GM12878 (cell line): Measurements from ENCODE around the gene OSER1. TPM values are rescaled to one million over a fixed set of nuclear protein-coding genes. Genes with fewer than 3 reads are reported as not detected.

ENCODE experiments used
- FOXK2 ChIP-seq: fragments of 450-650 bp; IDR thresholded peaks from 2 replicates; pipeline ENCODE4 v1.6.1; 2017; ENCODE audit warnings: mild to moderate bottlenecking, moderate library complexity
- NR2C1 ChIP-seq: fragments of 450-650 bp; IDR thresholded peaks from 2 replicates; pipeline ENCODE4 v1.6.1; 2017; ENCODE audit warnings: antibody characterized with exemption, mild to moderate bottlenecking, moderate library complexity
- SUZ12 ChIP-seq: fragments of 200-600 bp; sonication (generic); IDR thresholded peaks from one replicate; pipeline ENCODE4 v1.6.1; 2018; ENCODE audit warnings: antibody characterized with exemption, mild to moderate bottlenecking; ENCODE audit not compliant: unreplicated experiment
- TCF12 ChIP-seq: IDR thresholded peaks from 2 replicates; pipeline ENCODE4 v1.6.1; 2011; ENCODE audit warnings: low read depth, mild to moderate bottlenecking, low read length
- WRNIP1 ChIP-seq: IDR thresholded peaks from 2 replicates; pipeline ENCODE4 v1.6.1; 2011; ENCODE audit warnings: low read depth, low read length, improper control_type of control experiment, borderline replicate concordance
- ZNF384 ChIP-seq: IDR thresholded peaks from 2 replicates; pipeline ENCODE4 v1.6.1; 2012; ENCODE audit warnings: low read depth, mild to moderate bottlenecking, low read length, improper control_type of control experiment, borderline replicate concordance
- polyA plus RNA-seq, 11 experiments: library from polyadenylated mRNA; depleted of rRNA in 4 of 11; unstranded in 6 of 11; stranded (reverse) in 5 of 11; fragments of >200 nt; fragmentation: Nextera tagmentation in 4 of 11; fragmentation: Illumina TruSeq in 1 of 11; extraction: Ambion mirVana in 4 of 11; extraction: Trizol in 1 of 11; gene quantifications; 1 replicate in 1 of 11; 2 replicates in 10 of 11; pipeline versions ENCODE4 v1.2.1 to v1.2.3, GENCODE V29; 2011 to 2016; ENCODE audit warnings: inconsistent platforms in 2 of 11, missing spikeins in 2 of 11, low read depth in 1 of 11
- total RNA-seq, 4 experiments: library from RNA; depleted of rRNA in 3 of 4; stranded (reverse); fragments of >200 nt in 3 of 4; fragmentation: Illumina TruSeq in 1 of 4; extraction: Trizol in 1 of 4; gene quantifications; 2 replicates each; pipeline versions ENCODE4 v1.2.1 to v1.2.3, GENCODE V29; 2013 to 2021
- TF ChIP-seq, protein P1 (sequence below): fragments of 450-650 bp; formaldehyde crosslinking; IDR thresholded peaks from 2 replicates; pipeline ENCODE4 v1.5.0; 2022; ENCODE audit warnings: mild to moderate bottlenecking, missing genetic modification characterization
- TF ChIP-seq, protein P2 (sequence below): IDR thresholded peaks from 2 replicates; pipeline ENCODE4 v1.6.1; 2011; ENCODE audit warnings: borderline replicate concordance, low read depth, mild to moderate bottlenecking, moderate library complexity, mixed read lengths, low read length; ENCODE audit not compliant: insufficient read depth; ENCODE audit errors: extremely low read length
- TF ChIP-seq, protein P3 (sequence below): fragments of 450-650 bp; IDR thresholded peaks from 2 replicates; pipeline ENCODE4 v1.6.1; 2017; ENCODE audit warnings: mild to moderate bottlenecking, low read depth, inconsistent platforms; ENCODE audit not compliant: poor library complexity, severe bottlenecking
- TF ChIP-seq, protein P4 (sequence below): fragments of 450-650 bp; IDR thresholded peaks from 2 replicates; pipeline ENCODE4 v1.6.1; 2018; ENCODE audit warnings: mild to moderate bottlenecking, low read depth, moderate library complexity; ENCODE audit not compliant: partially characterized antibody
- TF ChIP-seq, protein P5 (sequence below): fragments of 450-650 bp; IDR thresholded peaks from 2 replicates; pipeline ENCODE4 v1.6.1; 2016; ENCODE audit warnings: mild to moderate bottlenecking, moderate library complexity, borderline replicate concordance

The OSER1 gene
- total and polyA plus RNA-seq, 10 of the 15 experiments (the other 5 are each of a cell fraction or from before 2014, with no cell fraction given), result 19.3 to 63.8 (median 28.4) TPM

DNA sequence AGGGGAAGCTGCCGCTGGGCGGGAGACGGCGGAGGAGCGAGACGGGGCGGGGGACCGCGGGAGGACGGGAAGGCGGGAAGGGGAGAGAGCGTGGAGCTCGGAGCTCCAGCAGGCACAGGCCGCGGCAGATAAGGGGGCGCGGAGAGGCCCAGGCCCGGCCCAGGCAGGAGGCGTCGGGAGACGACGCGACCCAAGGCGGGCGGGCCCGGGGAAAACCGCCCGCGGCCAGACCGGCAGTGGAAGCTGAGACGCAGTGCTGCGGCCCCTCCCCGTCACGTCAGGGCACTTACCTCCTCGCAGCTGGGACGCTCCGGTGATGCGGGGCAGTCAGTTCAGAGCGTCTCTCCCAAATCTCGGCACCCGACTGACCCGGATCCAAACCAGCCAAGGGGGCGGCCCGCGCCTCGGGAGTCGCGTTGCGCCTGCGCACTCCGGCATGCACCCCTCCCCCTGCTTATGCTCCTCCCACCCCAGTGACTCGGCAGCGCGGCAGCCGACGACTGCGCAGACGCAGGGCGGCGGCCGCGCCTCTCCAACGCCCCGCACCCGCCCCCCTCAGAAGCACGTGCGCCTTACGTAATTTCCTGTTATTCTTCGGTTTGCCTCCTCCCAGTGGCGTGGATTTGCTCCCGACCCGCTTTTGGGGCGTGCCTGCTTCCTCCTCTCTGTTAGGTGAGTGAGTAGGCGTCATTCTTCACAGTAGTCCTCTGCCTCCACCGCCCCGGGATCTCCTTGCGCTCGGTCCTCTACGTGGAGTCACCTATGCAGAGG is at the start of gene OSER1 (continued):
- TF ChIP-seq, protein P1, sequence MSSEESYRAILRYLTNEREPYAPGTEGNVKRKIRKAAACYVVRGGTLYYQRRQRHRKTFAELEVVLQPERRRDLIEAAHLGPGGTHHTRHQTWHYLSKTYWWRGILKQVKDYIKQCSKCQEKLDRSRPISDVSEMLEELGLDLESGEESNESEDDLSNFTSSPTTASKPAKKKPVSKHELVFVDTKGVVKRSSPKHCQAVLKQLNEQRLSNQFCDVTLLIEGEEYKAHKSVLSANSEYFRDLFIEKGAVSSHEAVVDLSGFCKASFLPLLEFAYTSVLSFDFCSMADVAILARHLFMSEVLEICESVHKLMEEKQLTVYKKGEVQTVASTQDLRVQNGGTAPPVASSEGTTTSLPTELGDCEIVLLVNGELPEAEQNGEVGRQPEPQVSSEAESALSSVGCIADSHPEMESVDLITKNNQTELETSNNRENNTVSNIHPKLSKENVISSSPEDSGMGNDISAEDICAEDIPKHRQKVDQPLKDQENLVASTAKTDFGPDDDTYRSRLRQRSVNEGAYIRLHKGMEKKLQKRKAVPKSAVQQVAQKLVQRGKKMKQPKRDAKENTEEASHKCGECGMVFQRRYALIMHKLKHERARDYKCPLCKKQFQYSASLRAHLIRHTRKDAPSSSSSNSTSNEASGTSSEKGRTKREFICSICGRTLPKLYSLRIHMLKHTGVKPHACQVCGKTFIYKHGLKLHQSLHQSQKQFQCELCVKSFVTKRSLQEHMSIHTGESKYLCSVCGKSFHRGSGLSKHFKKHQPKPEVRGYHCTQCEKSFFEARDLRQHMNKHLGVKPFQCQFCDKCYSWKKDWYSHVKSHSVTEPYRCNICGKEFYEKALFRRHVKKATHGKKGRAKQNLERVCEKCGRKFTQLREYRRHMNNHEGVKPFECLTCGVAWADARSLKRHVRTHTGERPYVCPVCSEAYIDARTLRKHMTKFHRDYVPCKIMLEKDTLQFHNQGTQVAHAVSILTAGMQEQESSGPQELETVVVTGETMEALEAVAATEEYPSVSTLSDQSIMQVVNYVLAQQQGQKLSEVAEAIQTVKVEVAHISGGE, result no peak
- TF ChIP-seq, protein P2, sequence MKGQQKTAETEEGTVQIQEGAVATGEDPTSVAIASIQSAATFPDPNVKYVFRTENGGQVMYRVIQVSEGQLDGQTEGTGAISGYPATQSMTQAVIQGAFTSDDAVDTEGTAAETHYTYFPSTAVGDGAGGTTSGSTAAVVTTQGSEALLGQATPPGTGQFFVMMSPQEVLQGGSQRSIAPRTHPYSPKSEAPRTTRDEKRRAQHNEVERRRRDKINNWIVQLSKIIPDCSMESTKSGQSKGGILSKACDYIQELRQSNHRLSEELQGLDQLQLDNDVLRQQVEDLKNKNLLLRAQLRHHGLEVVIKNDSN, result peak; percentile 83
- TF ChIP-seq, protein P3, sequence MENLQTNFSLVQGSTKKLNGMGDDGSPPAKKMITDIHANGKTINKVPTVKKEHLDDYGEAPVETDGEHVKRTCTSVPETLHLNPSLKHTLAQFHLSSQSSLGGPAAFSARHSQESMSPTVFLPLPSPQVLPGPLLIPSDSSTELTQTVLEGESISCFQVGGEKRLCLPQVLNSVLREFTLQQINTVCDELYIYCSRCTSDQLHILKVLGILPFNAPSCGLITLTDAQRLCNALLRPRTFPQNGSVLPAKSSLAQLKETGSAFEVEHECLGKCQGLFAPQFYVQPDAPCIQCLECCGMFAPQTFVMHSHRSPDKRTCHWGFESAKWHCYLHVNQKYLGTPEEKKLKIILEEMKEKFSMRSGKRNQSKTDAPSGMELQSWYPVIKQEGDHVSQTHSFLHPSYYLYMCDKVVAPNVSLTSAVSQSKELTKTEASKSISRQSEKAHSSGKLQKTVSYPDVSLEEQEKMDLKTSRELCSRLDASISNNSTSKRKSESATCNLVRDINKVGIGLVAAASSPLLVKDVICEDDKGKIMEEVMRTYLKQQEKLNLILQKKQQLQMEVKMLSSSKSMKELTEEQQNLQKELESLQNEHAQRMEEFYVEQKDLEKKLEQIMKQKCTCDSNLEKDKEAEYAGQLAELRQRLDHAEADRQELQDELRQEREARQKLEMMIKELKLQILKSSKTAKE, result no peak
- TF ChIP-seq TCF12, result 0 out of 2 replicates have a peak, but pooled peaks have one; percentile 58
- TF ChIP-seq, protein P4, sequence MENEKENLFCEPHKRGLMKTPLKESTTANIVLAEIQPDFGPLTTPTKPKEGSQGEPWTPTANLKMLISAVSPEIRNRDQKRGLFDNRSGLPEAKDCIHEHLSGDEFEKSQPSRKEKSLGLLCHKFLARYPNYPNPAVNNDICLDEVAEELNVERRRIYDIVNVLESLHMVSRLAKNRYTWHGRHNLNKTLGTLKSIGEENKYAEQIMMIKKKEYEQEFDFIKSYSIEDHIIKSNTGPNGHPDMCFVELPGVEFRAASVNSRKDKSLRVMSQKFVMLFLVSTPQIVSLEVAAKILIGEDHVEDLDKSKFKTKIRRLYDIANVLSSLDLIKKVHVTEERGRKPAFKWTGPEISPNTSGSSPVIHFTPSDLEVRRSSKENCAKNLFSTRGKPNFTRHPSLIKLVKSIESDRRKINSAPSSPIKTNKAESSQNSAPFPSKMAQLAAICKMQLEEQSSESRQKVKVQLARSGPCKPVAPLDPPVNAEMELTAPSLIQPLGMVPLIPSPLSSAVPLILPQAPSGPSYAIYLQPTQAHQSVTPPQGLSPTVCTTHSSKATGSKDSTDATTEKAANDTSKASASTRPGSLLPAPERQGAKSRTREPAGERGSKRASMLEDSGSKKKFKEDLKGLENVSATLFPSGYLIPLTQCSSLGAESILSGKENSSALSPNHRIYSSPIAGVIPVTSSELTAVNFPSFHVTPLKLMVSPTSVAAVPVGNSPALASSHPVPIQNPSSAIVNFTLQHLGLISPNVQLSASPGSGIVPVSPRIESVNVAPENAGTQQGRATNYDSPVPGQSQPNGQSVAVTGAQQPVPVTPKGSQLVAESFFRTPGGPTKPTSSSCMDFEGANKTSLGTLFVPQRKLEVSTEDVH, result no peak
- TF ChIP-seq, protein P5, sequence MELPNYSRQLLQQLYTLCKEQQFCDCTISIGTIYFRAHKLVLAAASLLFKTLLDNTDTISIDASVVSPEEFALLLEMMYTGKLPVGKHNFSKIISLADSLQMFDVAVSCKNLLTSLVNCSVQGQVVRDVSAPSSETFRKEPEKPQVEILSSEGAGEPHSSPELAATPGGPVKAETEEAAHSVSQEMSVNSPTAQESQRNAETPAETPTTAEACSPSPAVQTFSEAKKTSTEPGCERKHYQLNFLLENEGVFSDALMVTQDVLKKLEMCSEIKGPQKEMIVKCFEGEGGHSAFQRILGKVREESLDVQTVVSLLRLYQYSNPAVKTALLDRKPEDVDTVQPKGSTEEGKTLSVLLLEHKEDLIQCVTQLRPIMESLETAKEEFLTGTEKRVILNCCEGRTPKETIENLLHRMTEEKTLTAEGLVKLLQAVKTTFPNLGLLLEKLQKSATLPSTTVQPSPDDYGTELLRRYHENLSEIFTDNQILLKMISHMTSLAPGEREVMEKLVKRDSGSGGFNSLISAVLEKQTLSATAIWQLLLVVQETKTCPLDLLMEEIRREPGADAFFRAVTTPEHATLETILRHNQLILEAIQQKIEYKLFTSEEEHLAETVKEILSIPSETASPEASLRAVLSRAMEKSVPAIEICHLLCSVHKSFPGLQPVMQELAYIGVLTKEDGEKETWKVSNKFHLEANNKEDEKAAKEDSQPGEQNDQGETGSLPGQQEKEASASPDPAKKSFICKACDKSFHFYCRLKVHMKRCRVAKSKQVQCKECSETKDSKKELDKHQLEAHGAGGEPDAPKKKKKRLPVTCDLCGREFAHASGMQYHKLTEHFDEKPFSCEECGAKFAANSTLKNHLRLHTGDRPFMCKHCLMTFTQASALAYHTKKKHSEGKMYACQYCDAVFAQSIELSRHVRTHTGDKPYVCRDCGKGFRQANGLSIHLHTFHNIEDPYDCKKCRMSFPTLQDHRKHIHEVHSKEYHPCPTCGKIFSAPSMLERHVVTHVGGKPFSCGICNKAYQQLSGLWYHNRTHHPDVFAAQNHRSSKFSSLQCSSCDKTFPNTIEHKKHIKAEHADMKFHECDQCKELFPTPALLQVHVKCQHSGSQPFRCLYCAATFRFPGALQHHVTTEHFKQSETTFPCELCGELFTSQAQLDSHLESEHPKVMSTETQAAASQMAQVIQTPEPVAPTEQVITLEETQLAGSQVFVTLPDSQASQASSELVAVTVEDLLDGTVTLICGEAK, result peak; percentile 72; the same call in 1 of the 2 replicates
- TF ChIP-seq NR2C1, result peak; percentile 95
- TF ChIP-seq FOXK2, result peak; percentile 89
- no peak for TF ChIP-seq SUZ12
- no peak for TF ChIP-seq WRNIP1
- TF ChIP-seq ZNF384, result no peak
